ENCODE results near the gene SLC35F3.

DNA sequence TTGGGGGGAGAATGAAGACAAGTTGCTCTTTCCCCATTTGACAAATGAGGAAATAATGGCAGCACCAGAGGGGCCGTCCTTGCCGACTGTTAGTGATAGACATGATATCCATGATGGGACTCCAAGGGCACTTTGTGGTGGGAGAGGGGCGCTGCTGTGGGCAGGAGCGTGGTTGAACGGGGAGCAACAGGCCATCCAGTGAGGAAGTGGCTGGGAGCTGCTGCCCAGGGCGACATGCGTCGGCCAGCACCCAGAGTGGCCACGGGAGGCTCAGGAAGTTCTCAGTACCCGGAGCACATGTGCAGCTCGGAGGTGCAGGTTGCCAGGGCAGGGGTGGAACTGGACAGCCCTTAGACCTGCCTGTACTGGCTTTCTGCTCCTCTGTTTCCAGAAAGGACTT lies 71.0 kb downstream of the SLC35F3 start:
- TF ChIP-seq POLR2AphosphoS5 (IDR thresholded peaks at IDR 0.05; ENCODE audit: low read depth, low read length), result no peak
- no peak for TF ChIP-seq POLR2A (IDR thresholded peaks at IDR 0.05; ENCODE audit: low read depth, low read length)
- TF ChIP-seq TAF1 (IDR thresholded peaks at IDR 0.05; ENCODE audit: borderline replicate concordance, low read depth, low read length), result no peak
